Nasal cavity respiratory epithelium epithelial cell of viscerocranial mucosa (primary cell): Measurements from ENCODE around the gene INTU. TPM values are rescaled to one million over a fixed set of nuclear protein-coding genes. Genes with fewer than 3 reads are reported as not detected.

Experiments
- total RNA-seq: library from RNA; depleted of rRNA; stranded (reverse); fragments of >200 nt; gene quantifications from 2 replicates; pipeline ENCODE4 v1.2.3, GENCODE V29; 2014

Gene INTU
- total RNA-seq = 4.8 and 11.4 TPM in 2 replicates

GRCh38 chr4:127632420-127633403 lies at the start of gene INTU:
TSS of gene INTU (plus strand) at chr4:127632957. CDS start at chr4:127633035, 78 bp downstream.

GRCh38 chr4:127730142-127730913 lies 97.6 kb downstream of the INTU start, which contains the start of gene SLC25A31:
TSS of gene SLC25A31 (plus strand) at chr4:127730400. CDS start at chr4:127730546, 146 bp downstream.

Other genes starting within 250 kb of the INTU start
- gene SLC25A31, start 97.4 kb downstream of the INTU start, total RNA-seq = not detected in 2 replicates
- 31.4 and 36.7 TPM in 2 replicates for gene HSPA4L, start 149.4 kb downstream of the INTU start, total RNA-seq
- gene PLK4, start 247.9 kb downstream of the INTU start, total RNA-seq = 1.2 and 1.4 TPM in 2 replicates